AG04450 (cell line): ENCODE measurements around the gene CNN3. TPM values are rescaled to one million over a fixed set of nuclear protein-coding genes. Genes with fewer than 3 reads are reported as not detected.

ENCODE experiments used
- CTCF ChIA-PET: fragments of 300-600, 350-600 bp; formaldehyde crosslinking; extraction: SDS; loops from one replicate; lab custom pipeline; 2022; ENCODE audit warnings: antibody characterized with exemption, inconsistent platforms; lab: Charles Lee
- POLR2A ChIA-PET: fragments of 350-600 bp; formaldehyde crosslinking; extraction: SDS; loops from one replicate; lab custom pipeline; 2021; ENCODE audit warnings: antibody characterized with exemption, inconsistent platforms; lab: Yijun Ruan, JAX
- DNase-seq: peaks from one replicate; pipeline ENCODE4 v3.0.0-alpha.2; 2011; ENCODE audit warnings: low read depth, low spot score
- H3K27ac ChIP-seq: one replicate; pipeline ENCODE4 v1.5.1; 2012; ENCODE audit warnings: low read depth, low read length, control low read depth
- H3K27me3 ChIP-seq: one replicate; pipeline ENCODE4 v1.6.0; 2012; ENCODE audit warnings: low read length; ENCODE audit not compliant: control insufficient read depth, insufficient read depth
- H3K4me3 ChIP-seq: 2 replicates; pipeline ENCODE4 v1.5.1; 2011; ENCODE audit warnings: mild to moderate bottlenecking, low read depth, low read length, control low read depth
- H3K9me3 ChIP-seq: 2 replicates; pipeline ENCODE4 v1.5.1; 2012; ENCODE audit warnings: low read length; ENCODE audit not compliant: control insufficient read depth, insufficient read depth
- CTCF ChIP-seq: IDR thresholded peaks from 2 replicates; pipeline ENCODE4 v1.5.1; 2011; ENCODE audit warnings: low read depth, low read length, control low read depth, inconsistent platforms
- polyA plus RNA-seq: library from polyadenylated mRNA; depleted of rRNA; stranded (reverse); fragments of >200 nt; gene quantifications from 2 replicates; pipeline ENCODE4 v1.2.3, GENCODE V29; 2011

CNN3 gene
- polyA plus RNA-seq, 1 experiment = 438 TPM

GRCh38 chr1:94926126-94926914, 590 bp downstream of the CNN3 start:
- H3K9me3 ChIP-seq = no peaks in the 10 kb centered on the region
- DNase-seq = no peak
- CTCF ChIA-PET = interaction anchor here (1.3 to 2.2 kb wide), 2 partner anchors 115 to 117 kb away, joined by 3 to 12 read pairs; no protein-coding TSS in a partner anchor
- H3K27ac ChIP-seq = peak overlapping the region; percentile 97
- TF ChIP-seq CTCF = peak; percentile 52
- H3K27me3 ChIP-seq = no peaks in the 10 kb centered on the region
- POLR2A ChIA-PET = interaction anchor here (0.5 to 1.6 kb wide), 11 partner anchors 8 to 134 kb away, joined by 3 to 7 read pairs (median 4); no protein-coding TSS in a partner anchor
- peak overlapping the region; percentile 87 for H3K4me3 ChIP-seq

- Histone ChIP-seq H3K4me3 (peak overlapping the region; percentile 87), H3K27ac (peak overlapping the region; percentile 97), H3K27me3 (no peaks in the 10 kb centered on the region), H3K9me3 (no peaks in the 10 kb centered on the region)
- ChIA-PET CTCF (interaction anchor here (1.3 to 4.8 kb wide), 2 partner anchors 115 to 118 kb away, joined by 3 to 42 read pairs; no protein-coding TSS in a partner anchor), POLR2A (interaction anchor here (0.6 to 1.0 kb wide), 3 partner anchors 57 to 71 kb away, joined by 3 read pairs; no protein-coding TSS in a partner anchor)
- no peak for TF ChIP-seq CTCF
- peak; percentile 80 for DNase-seq
Observed at GRCh38 chr1:94925561-94926125, 1.3 kb downstream of the CNN3 start.

DNA sequence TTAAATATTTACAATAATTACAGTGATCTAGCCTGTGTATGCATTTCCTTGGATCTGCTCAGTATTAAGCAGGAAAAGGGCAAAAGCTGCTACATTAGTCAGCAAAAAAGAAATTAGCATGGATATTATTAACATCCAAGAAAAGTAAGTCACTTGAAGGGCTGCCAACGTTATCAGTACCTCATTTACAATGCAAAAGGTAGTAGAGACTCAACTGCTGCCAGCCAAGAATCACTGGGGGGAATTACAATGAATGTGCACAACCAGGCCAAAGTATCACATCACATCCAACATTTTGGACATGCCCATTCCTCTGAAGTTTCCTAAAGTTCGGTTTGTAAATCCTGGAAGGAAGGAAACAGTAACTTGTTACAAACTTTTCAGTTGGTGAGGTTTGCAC, 1.9 kb downstream of the CNN3 start:
- Histone ChIP-seq H3K9me3 (no peaks in the 10 kb centered on the region), H3K4me3 (peak overlapping the region; percentile 87), H3K27me3 (no peaks in the 10 kb centered on the region), H3K27ac (no peak overlapping the region)
- CTCF ChIA-PET = interaction anchor here (0.6 to 4.8 kb wide), 5 partner anchors 15 to 118 kb away, joined by 3 to 42 read pairs (median 5); no protein-coding TSS in a partner anchor
- TF ChIP-seq CTCF = no peak
- POLR2A ChIA-PET = interaction anchor here (0.6 to 1.0 kb wide), 3 partner anchors 58 to 70 kb away, joined by 3 read pairs; no protein-coding TSS in a partner anchor
- no peak for DNase-seq

GRCh38 chr1:94922761-94923331, 4.1 kb downstream of the CNN3 start:
- CTCF ChIA-PET = interaction anchor here (0.7 to 4.8 kb wide), 7 partner anchors 9 to 311 kb away, joined by 3 to 42 read pairs (median 5); partner anchors contain the start of gene RWDD3
- no peak for DNase-seq
- POLR2A ChIA-PET = interaction anchor here (0.9 kb wide), 2 partner anchors 59 to 68 kb away, joined by 3 to 5 read pairs; no protein-coding TSS in a partner anchor

More at GRCh38 chr1:94922761-94923331, 4.1 kb downstream of the CNN3 start:
- Histone ChIP-seq H3K4me3 (peak overlapping the region; percentile 34), H3K27ac (no peak overlapping the region), H3K9me3 (no peaks in the 10 kb centered on the region), H3K27me3 (no peaks in the 10 kb centered on the region)
- no peak for TF ChIP-seq CTCF
